ENCODE measurements around the gene UGT1A9. TPM values are rescaled to one million over a fixed set of nuclear protein-coding genes. Genes with fewer than 3 reads are reported as not detected.

UGT1A9 gene
- polyA plus RNA-seq, 6 donors from 2014 or later: not detected

GRCh38 chr2:233802132-233802815 is 130.6 kb downstream of the UGT1A9 start:
- Mint-ChIP-seq H3K4me3 (no peak overlapping the region), H3K27me3 (peaks cover 4 to 36% (median 32%) of the 10 kb centered on the region in 3 donors), H3K9me3 (no peaks in the 10 kb centered on the region), H3K36me3 (no peaks in the 10 kb centered on the region), H3K4me1 (peaks cover 0 to 4% (median 0%) of the 10 kb centered on the region in 3 donors), H3K27ac (no peak overlapping the region)
- ATAC-seq (ENCODE audit: low read depth in 2 of 2): no peak
- no peak for DNase-seq

GRCh38 chr2:233803292-233803911 is 131.7 kb downstream of the UGT1A9 start:
- Mint-ChIP-seq H3K27ac (no peak overlapping the region), H3K36me3 (no peaks in the 10 kb centered on the region), H3K4me3 (no peak overlapping the region), H3K4me1 (peaks cover 0 to 4% (median 0%) of the 10 kb centered on the region in 3 donors), H3K27me3 (peaks cover 4 to 33% (median 27%) of the 10 kb centered on the region in 3 donors), H3K9me3 (no peaks in the 10 kb centered on the region)
- ATAC-seq (ENCODE audit: low read depth in 2 of 2) (no peak), DNase-seq (no peak)

- no peaks in the 10 kb centered on the region for H3K9me3 Mint-ChIP-seq
- no peaks in the 10 kb centered on the region for H3K36me3 Mint-ChIP-seq
- DNase-seq: no peak
- no peak for ATAC-seq (ENCODE audit: low read depth in 2 of 2)
- peaks cover 4 to 35% (median 26%) of the 10 kb centered on the region in 3 donors for H3K27me3 Mint-ChIP-seq
- H3K4me1 Mint-ChIP-seq: peaks cover 0 to 4% (median 0%) of the 10 kb centered on the region in 3 donors
- no peak overlapping the region for H3K27ac Mint-ChIP-seq
- no peak overlapping the region for H3K4me3 Mint-ChIP-seq
Measured at GRCh38 chr2:233803994-233804393, 132.3 kb downstream of the UGT1A9 start.

GRCh38 chr2:233807215-233807865 is 135.6 kb downstream of the UGT1A9 start:
- DNase-seq: no peak

GRCh38 chr2:233807966-233808935 is 136.6 kb downstream of the UGT1A9 start:
- Mint-ChIP-seq H3K9me3 (no peaks in the 10 kb centered on the region), H3K27me3 (peaks cover 6 to 35% (median 33%) of the 10 kb centered on the region in 3 donors), H3K27ac (no peak overlapping the region), H3K4me3 (no peak overlapping the region), H3K4me1 (no peaks in the 10 kb centered on the region), H3K36me3 (no peaks in the 10 kb centered on the region)
- no peak for ATAC-seq (ENCODE audit: low read depth in 2 of 2)
- DNase-seq: no peak

More at GRCh38 chr2:233807215-233807865, 135.6 kb downstream of the UGT1A9 start:
- H3K27ac Mint-ChIP-seq: no peak overlapping the region
- H3K36me3 Mint-ChIP-seq: no peaks in the 10 kb centered on the region
- H3K4me3 Mint-ChIP-seq: no peak overlapping the region
- H3K9me3 Mint-ChIP-seq: no peaks in the 10 kb centered on the region
- no peaks in the 10 kb centered on the region for H3K4me1 Mint-ChIP-seq
- H3K27me3 Mint-ChIP-seq: peaks cover 8 to 43% (median 41%) of the 10 kb centered on the region in 3 donors
- no peak for ATAC-seq (ENCODE audit: low read depth in 2 of 2)

GRCh38 chr2:233810385-233810784 is 138.7 kb downstream of the UGT1A9 start:
- no peak for DNase-seq
- Mint-ChIP-seq H3K36me3 (no peaks in the 10 kb centered on the region), H3K4me3 (no peak overlapping the region), H3K27ac (no peak overlapping the region), H3K9me3 (no peaks in the 10 kb centered on the region), H3K27me3 (peaks cover 6 to 18% (median 13%) of the 10 kb centered on the region in 3 donors), H3K4me1 (no peaks in the 10 kb centered on the region)
- no peak for ATAC-seq (ENCODE audit: low read depth in 2 of 2)

GRCh38 chr2:233811087-233811486 is 139.4 kb downstream of the UGT1A9 start:
- no peaks in the 10 kb centered on the region for H3K36me3 Mint-ChIP-seq
- no peak for ATAC-seq (ENCODE audit: low read depth in 2 of 2)
- no peaks in the 10 kb centered on the region for H3K4me1 Mint-ChIP-seq
- no peak for DNase-seq
- H3K4me3 Mint-ChIP-seq: no peak overlapping the region
- no peak overlapping the region for H3K27ac Mint-ChIP-seq
- H3K27me3 Mint-ChIP-seq: peaks cover 6 to 20% (median 13%) of the 10 kb centered on the region in 3 donors
- H3K9me3 Mint-ChIP-seq: no peaks in the 10 kb centered on the region

- no peak for ATAC-seq (ENCODE audit: low read depth in 2 of 2)
- no peaks in the 10 kb centered on the region for H3K36me3 Mint-ChIP-seq
- H3K4me1 Mint-ChIP-seq: no peaks in the 10 kb centered on the region
- no peak overlapping the region for H3K27ac Mint-ChIP-seq
- H3K27me3 Mint-ChIP-seq: peaks cover 6 to 25% (median 13%) of the 10 kb centered on the region in 3 donors
- H3K4me3 Mint-ChIP-seq: no peak overlapping the region
- DNase-seq: no peak
- H3K9me3 Mint-ChIP-seq: no peaks in the 10 kb centered on the region
Measured at GRCh38 chr2:233811732-233812131, 140.0 kb downstream of the UGT1A9 start.

- ATAC-seq (ENCODE audit: low read depth in 2 of 2) (no peak), DNase-seq (no peak)
- Mint-ChIP-seq H3K36me3 (no peaks in the 10 kb centered on the region), H3K27ac (no peak overlapping the region), H3K9me3 (no peaks in the 10 kb centered on the region), H3K4me3 (no peak overlapping the region), H3K4me1 (no peaks in the 10 kb centered on the region), H3K27me3 (peaks cover 6 to 41% (median 19%) of the 10 kb centered on the region in 3 donors)
Measured at GRCh38 chr2:233813236-233814055, 141.7 kb downstream of the UGT1A9 start.

GRCh38 chr2:233814056-233814835 is 142.5 kb downstream of the UGT1A9 start:
- no peaks in the 10 kb centered on the region for H3K9me3 Mint-ChIP-seq
- no peaks in the 10 kb centered on the region for H3K36me3 Mint-ChIP-seq
- ATAC-seq (ENCODE audit: low read depth in 2 of 2): no peak
- no peak overlapping the region for H3K4me3 Mint-ChIP-seq
- H3K27ac Mint-ChIP-seq: no peak overlapping the region
- DNase-seq: no peak
- no peaks in the 10 kb centered on the region for H3K4me1 Mint-ChIP-seq
- H3K27me3 Mint-ChIP-seq: peaks cover 6 to 41% (median 17%) of the 10 kb centered on the region in 3 donors

GRCh38 chr2:233815861-233816260 is 144.2 kb downstream of the UGT1A9 start:
- H3K36me3 Mint-ChIP-seq: no peaks in the 10 kb centered on the region
- no peaks in the 10 kb centered on the region for H3K9me3 Mint-ChIP-seq
- peaks cover 4 to 40% (median 15%) of the 10 kb centered on the region in 3 donors for H3K27me3 Mint-ChIP-seq
- DNase-seq (no peak), ATAC-seq (ENCODE audit: low read depth in 2 of 2) (no peak)
- H3K4me1 Mint-ChIP-seq: no peaks in the 10 kb centered on the region
- no peak overlapping the region for H3K4me3 Mint-ChIP-seq
- no peak overlapping the region for H3K27ac Mint-ChIP-seq

GRCh38 chr2:233816334-233816733 is 144.6 kb downstream of the UGT1A9 start:
- Mint-ChIP-seq H3K27me3 (peaks cover 7 to 41% (median 11%) of the 10 kb centered on the region in 3 donors), H3K27ac (no peak overlapping the region), H3K4me1 (no peaks in the 10 kb centered on the region), H3K36me3 (no peaks in the 10 kb centered on the region), H3K9me3 (no peaks in the 10 kb centered on the region), H3K4me3 (peak overlapping the region in 1 of 8 donors; percentile 36)
- no peak for ATAC-seq (ENCODE audit: low read depth in 2 of 2)
- no peak for DNase-seq
